Activated CD4-positive, alpha-beta T cell treated with anti-CD3 and anti-CD28 coated beads, Interleukin-10, Interleukin-2, amounts not matched to agents 100 ng/mL and 50 ng/mL, durations not matched to agents 16 hours and 8 hours (primary cell): ENCODE measurements around the gene SPRR2A.
"Not testable (repeated sequence)": the region's sequence is repeated elsewhere in the genome, so short reads cannot be mapped to it uniquely, and the experiment has no call there.

ENCODE experiments used
- DNase-seq: peaks from one replicate; pipeline ENCODE4 v3.0.0-alpha.2; 2020

Gene SPRR2A

GRCh38 chr1:153023109-153023508 lies 34.2 kb downstream of the SPRR2A start:
- no peak for DNase-seq

GRCh38 chr1:153022340-153022739 lies 35.0 kb downstream of the SPRR2A start:
- not testable (repeated sequence) for DNase-seq

DNA sequence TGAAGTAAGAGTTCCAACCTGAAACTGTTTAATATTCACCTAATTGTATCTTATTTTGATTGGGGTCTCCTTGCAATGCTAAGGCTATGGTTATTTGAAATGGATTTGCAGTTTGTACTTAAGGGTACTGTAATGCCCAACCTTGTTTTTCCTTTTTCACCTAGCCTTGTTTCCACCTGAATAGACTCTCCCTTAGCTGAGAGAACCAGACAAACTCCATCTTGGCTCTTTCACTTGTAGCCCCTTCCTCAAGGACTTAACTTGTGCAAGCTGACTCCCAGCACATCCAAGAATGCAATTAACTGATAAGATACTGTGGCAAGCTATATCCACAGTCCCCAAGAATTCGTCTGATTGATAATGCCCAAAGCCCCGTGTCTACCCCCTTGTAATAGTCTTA lies 35.5 kb downstream of the SPRR2A start:
- DNase-seq, result not testable (repeated sequence)

GRCh38 chr1:153011235-153011758 lies 46.0 kb downstream of the SPRR2A start:
- DNase-seq, result not testable (repeated sequence)
